Thyroid gland (tissue), 4 donors: ENCODE measurements around the gene MET.

Experiments used
- CTCF ChIP-seq, 6 experiments: fragments of 200-600 bp in 3 of 6; fragments of 450-650 bp in 3 of 6; sonication (generic) in 3 of 6; IDR thresholded peaks; one replicate each; pipeline ENCODE4 v1.5.1; 2016 to 2019; ENCODE audit warnings: antibody characterized with exemption in 6 of 6, mild to moderate bottlenecking in 2 of 6, inconsistent platforms in 1 of 6, moderate library complexity in 1 of 6
- POLR2A ChIP-seq, 2 donors: fragments of 450-650 bp; IDR thresholded peaks; one replicate each; pipeline ENCODE4 v1.6.1; 2017; ENCODE audit warnings: antibody characterized with exemption in 2 of 2, mild to moderate bottlenecking in 2 of 2, moderate library complexity in 1 of 2

GRCh38 chr7:116671681-116672595 is at the start of gene MET:
- TF ChIP-seq CTCF (IDR thresholded peaks at IDR 0.05) (peak; percentile 12 to 89 (median 68)), POLR2A (IDR thresholded peaks at IDR 0.05) (peak in 1 of 2 donors; percentile 74)
